H1 (cell line): ENCODE data around the gene MALT1. TPM values are rescaled to one million over a fixed set of nuclear protein-coding genes. Genes with fewer than 3 reads are reported as not detected.
A peak's percentile ranks its signal among the peaks of the same experiment; 100 is the strongest.

Source experiments
- CTCF ChIA-PET: fragments of 300-600 bp; sonication (Branson Sonifier 250); formaldehyde crosslinking; loops from one replicate; lab custom pipeline; 2021; ENCODE audit not compliant: partially characterized antibody; lab: Charles Lee
- POLR2A ChIA-PET: fragments of 300-600 bp; sonication (Branson Sonifier 250); formaldehyde crosslinking; loops from one replicate; lab custom pipeline; 2021; ENCODE audit warnings: inconsistent platforms; ENCODE audit not compliant: partially characterized antibody; lab: Charles Lee
- DNase-seq, 2 experiments: peaks; one replicate each; pipeline versions ENCODE4 v3.0.0 to v3.0.0-alpha.2; 2010 to 2022; ENCODE audit warnings: low spot score in 2 of 2, low read depth in 1 of 2, mixed read lengths in 1 of 2
- FAIRE-seq: peaks from 2 replicates; lab custom pipeline; 2011; peaks lifted over from hg19 to GRCh38; lab: Jason Lieb, UNC
- H2AFZ ChIP-seq: 2 replicates; pipeline ENCODE4 v1.8.1; 2012; ENCODE audit warnings: low read length, inconsistent platforms
- H2AK5ac ChIP-seq: 2 replicates; pipeline ENCODE4 v1.6.1; 2013; ENCODE audit warnings: low read depth, low read length
- H2BK120ac ChIP-seq: replicated peaks from 2 replicates; pipeline ENCODE3; 2013; ENCODE audit warnings: low read depth, low read length, inconsistent platforms
- H2BK12ac ChIP-seq: 2 replicates; pipeline ENCODE4 v1.6.1; 2013; ENCODE audit warnings: low read depth, low read length
- H2BK15ac ChIP-seq: 2 replicates; pipeline ENCODE4 v1.6.1; 2013; ENCODE audit warnings: low read length
- H2BK20ac ChIP-seq: 2 replicates; pipeline ENCODE4 v1.6.1; 2013; ENCODE audit warnings: low read length
- H2BK5ac ChIP-seq: 2 replicates; pipeline ENCODE4 v1.6.1; 2013; ENCODE audit warnings: low read depth, low read length
- H3K14ac ChIP-seq: 2 replicates; pipeline ENCODE4 v1.6.1; 2013; ENCODE audit warnings: inconsistent platforms; ENCODE audit not compliant: insufficient read length
- H3K18ac ChIP-seq: 2 replicates; pipeline ENCODE4 v1.6.1; 2013; ENCODE audit warnings: low read length; ENCODE audit errors: extremely low read depth
- H3K23ac ChIP-seq: 2 replicates; pipeline ENCODE4 v1.6.1; 2013; ENCODE audit warnings: inconsistent platforms; ENCODE audit not compliant: insufficient read length
- H3K23me2 ChIP-seq: 2 replicates; pipeline ENCODE4 v1.6.1; 2013; ENCODE audit warnings: low read depth, low read length
- H3K27ac ChIP-seq: 2 replicates; pipeline ENCODE4 v1.6.1; 2011; ENCODE audit warnings: low read depth, low read length, inconsistent platforms
- H3K27me3 ChIP-seq, 4 experiments: replicated peaks in 1 of 4; 1 replicate in 1 of 4; 2 replicates in 3 of 4; pipeline versions ENCODE4 v1.6.1 to v1.8.1; 2011 to 2013; ENCODE audit warnings: low read length in 3 of 4, mild to moderate bottlenecking in 3 of 4, inconsistent platforms in 2 of 4, mixed read lengths in 2 of 4, moderate library complexity in 1 of 4; ENCODE audit not compliant: control insufficient read depth in 3 of 4, insufficient read depth in 3 of 4; ENCODE audit errors: extremely low read depth in 1 of 4
- H3K36me3 ChIP-seq, 4 experiments: 2 replicates each; pipeline versions ENCODE4 v1.6.1 to v1.8.1; 2011 to 2013; ENCODE audit warnings: mild to moderate bottlenecking in 4 of 4, low read length in 3 of 4, moderate library complexity in 2 of 4, control low read depth in 1 of 4, inconsistent platforms in 1 of 4; ENCODE audit not compliant: insufficient read depth in 4 of 4, control insufficient read depth in 2 of 4
- H3K4ac ChIP-seq: replicated peaks from 2 replicates; pipeline ENCODE3; 2013; ENCODE audit warnings: low read length, low read depth, mixed read lengths, inconsistent platforms; ENCODE audit not compliant: insufficient read length
- H3K4me1 ChIP-seq, 4 experiments: replicated peaks in 1 of 4; 1 replicate in 1 of 4; 2 replicates in 3 of 4; pipeline versions ENCODE4 v1.6.1 to v1.8.1; 2011 to 2013; ENCODE audit warnings: low read length in 3 of 4, inconsistent platforms in 2 of 4, mixed read lengths in 1 of 4; ENCODE audit not compliant: insufficient read depth in 4 of 4, control insufficient read depth in 3 of 4
- H3K4me2 ChIP-seq, 2 experiments: 2 replicates each; pipeline versions ENCODE4 v1.6.1 to v1.8.1; 2011 to 2013; ENCODE audit warnings: low read depth in 2 of 2, low read length in 2 of 2, control low read depth in 1 of 2, inconsistent platforms in 1 of 2, mild to moderate bottlenecking in 1 of 2; ENCODE audit not compliant: insufficient read depth in 1 of 2
- H3K4me3 ChIP-seq, 4 experiments: fragments of 200-600, 300-600 bp in 1 of 4; sonication (generic), shearing (Covaris generic), sonication (Bioruptor Twin) in 1 of 4; 2 replicates each; pipeline versions ENCODE4 v1.5.1 to v1.8.1; 2011 to 2016; ENCODE audit warnings: low read length in 4 of 4, low read depth in 3 of 4, control low read depth in 2 of 4, inconsistent platforms in 2 of 4, mild to moderate bottlenecking in 2 of 4, mixed read lengths in 1 of 4, moderate library complexity in 1 of 4; ENCODE audit not compliant: insufficient read depth in 2 of 4; ENCODE audit errors: extremely low read depth in 1 of 4
- H3K56ac ChIP-seq: replicated peaks from 2 replicates; pipeline ENCODE3; 2013; ENCODE audit warnings: low read depth, mild to moderate bottlenecking, mixed read lengths, low read length, inconsistent platforms; ENCODE audit not compliant: insufficient read length
- H3K79me1 ChIP-seq: 2 replicates; pipeline ENCODE4 v1.6.1; 2013; ENCODE audit warnings: low read depth, low read length, control low read depth
- H3K79me2 ChIP-seq, 2 experiments: 2 replicates each; pipeline versions ENCODE4 v1.6.1 to v1.8.1; 2012 to 2013; ENCODE audit warnings: low read length in 2 of 2, mild to moderate bottlenecking in 2 of 2, inconsistent platforms in 1 of 2; ENCODE audit not compliant: insufficient read depth in 2 of 2, control insufficient read depth in 1 of 2
- H3K9ac ChIP-seq, 4 experiments: replicated peaks in 1 of 4; 1 replicate in 1 of 4; 2 replicates in 3 of 4; pipeline versions ENCODE4 v1.6.1 to v1.8.1; 2011 to 2013; ENCODE audit warnings: low read depth in 3 of 4, low read length in 3 of 4, control low read depth in 2 of 4, mild to moderate bottlenecking in 2 of 4, moderate library complexity in 2 of 4, inconsistent platforms in 1 of 4; ENCODE audit errors: extremely low read depth in 1 of 4
- H3K9me3 ChIP-seq, 2 experiments: 2 replicates each; pipeline versions ENCODE4 v1.6.1 to v1.8.1; 2012 to 2013; ENCODE audit warnings: mild to moderate bottlenecking in 2 of 2, moderate library complexity in 2 of 2, control low read depth in 1 of 2, inconsistent platforms in 1 of 2, low read depth in 1 of 2, low read length in 1 of 2, mixed read lengths in 1 of 2; ENCODE audit not compliant: insufficient read depth in 2 of 2
- H4K20me1 ChIP-seq, 2 experiments: replicated peaks in 1 of 2; 2 replicates each; pipeline versions ENCODE3 to v1.8.1; 2011 to 2013; ENCODE audit warnings: inconsistent platforms in 2 of 2, low read length in 2 of 2, mild to moderate bottlenecking in 1 of 2; ENCODE audit not compliant: insufficient read depth in 2 of 2, control insufficient read depth in 1 of 2
- H4K5ac ChIP-seq: 2 replicates; pipeline ENCODE4 v1.6.1; 2013; ENCODE audit warnings: low read length, low read depth, mixed read lengths, inconsistent platforms; ENCODE audit not compliant: insufficient read length
- H4K8ac ChIP-seq: 2 replicates; pipeline ENCODE4 v1.8.0; 2013; ENCODE audit warnings: mild to moderate bottlenecking, moderate library complexity, low read length, inconsistent platforms; ENCODE audit not compliant: insufficient read depth; ENCODE audit errors: extremely low read depth
- H4K91ac ChIP-seq: replicated peaks from 2 replicates; pipeline ENCODE3; 2013; ENCODE audit warnings: low read length, mixed read lengths, inconsistent platforms; ENCODE audit not compliant: insufficient read length
- CBX5 ChIP-seq: fragments of 300-800, 300-1000 bp; sonication (generic); IDR thresholded peaks from 2 replicates; pipeline ENCODE4 v1.7.1; 2016; ENCODE audit warnings: antibody characterized with exemption, low read length, low read depth
- CEBPB ChIP-seq: IDR thresholded peaks from 2 replicates; pipeline ENCODE4 v1.6.1; 2012; ENCODE audit warnings: low read depth, low read length
- CTCF ChIP-seq, 3 experiments: IDR thresholded peaks; 1 replicate in 2 of 3; 2 replicates in 1 of 3; pipeline versions ENCODE4 v1.5.1 to v1.6.1; 2011; ENCODE audit warnings: low read length in 3 of 3, mild to moderate bottlenecking in 3 of 3, inconsistent platforms in 2 of 3, low read depth in 1 of 3, moderate library complexity in 1 of 3; ENCODE audit not compliant: insufficient read depth in 1 of 3; ENCODE audit errors: control extremely low read depth in 1 of 3
- EGR1 ChIP-seq: IDR thresholded peaks from 2 replicates; pipeline ENCODE4 v1.6.1; 2011; ENCODE audit warnings: low read depth, low read length, borderline replicate concordance
- NANOG ChIP-seq: IDR thresholded peaks from 2 replicates; pipeline ENCODE4 v1.6.1; 2011; ENCODE audit warnings: low read length, low read depth, mild to moderate bottlenecking, inconsistent platforms; ENCODE audit not compliant: insufficient read depth, poor library complexity, severe bottlenecking
- RAD21 ChIP-seq, 2 experiments: IDR thresholded peaks in 1 of 2; conservative IDR thresholded peaks in 1 of 2; 2 replicates each; pipeline ENCODE4 v1.6.1; 2011; ENCODE audit warnings: low read depth in 2 of 2, low read length in 2 of 2, improper control_type of control experiment in 1 of 2, inconsistent platforms in 1 of 2, mild to moderate bottlenecking in 1 of 2, moderate library complexity in 1 of 2
- ZNF274 ChIP-seq: IDR thresholded peaks from 2 replicates; pipeline ENCODE4 v1.7.0; 2012; ENCODE audit warnings: low read length, borderline replicate concordance; ENCODE audit errors: extremely low read depth
- WGBS, 2 experiments: shearing (Covaris generic) in 1 of 2; methylation state at CpG; one replicate each; pipeline versions ENCODE4 v1.1.6 to v1.1.7; 2013 to 2015; ENCODE audit warnings: low lambda C conversion rate in 2 of 2, mixed read lengths in 2 of 2, inconsistent platforms in 1 of 2, low coverage in 1 of 2, missing lambda C conversion rate in 1 of 2; ENCODE audit not compliant: insufficient replicate concordance in 2 of 2, insufficient coverage in 1 of 2, insufficient read length in 1 of 2; ENCODE audit errors: extremely low coverage in 1 of 2, missing lambda C conversion rate in 1 of 2; 5-methylcytosine and 5-hydroxymethylcytosine counted together
- polyA plus RNA-seq, 7 experiments: library from polyadenylated mRNA; depleted of rRNA in 3 of 7; stranded (reverse) in 5 of 7; unstranded in 2 of 7; fragments of >200 nt in 5 of 7; fragments of 200-250 nt in 2 of 7; gene quantifications; 1 replicate in 5 of 7; 2 replicates in 1 of 7; 4 replicates in 1 of 7; pipeline versions ENCODE4 v1.2.1 to v1.2.3, GENCODE V29; 2011 to 2013; ENCODE audit warnings: missing spikeins in 2 of 7, mixed read lengths in 2 of 7
- total RNA-seq: library from RNA; stranded (reverse); fragmentation: NEBNext Ultra II Directional; extraction: Animal tissue kit (Norgen Biotek cat#: 25700); gene quantifications from 2 replicates; pipeline ENCODE4 v1.2.1, GENCODE V29; 2021

The MALT1 gene
- total and polyA plus RNA-seq, 2 of the 8 experiments (the other 6 are each of a cell fraction or from before 2014, with no cell fraction given) = 10.7 to 25.9 TPM

DNA sequence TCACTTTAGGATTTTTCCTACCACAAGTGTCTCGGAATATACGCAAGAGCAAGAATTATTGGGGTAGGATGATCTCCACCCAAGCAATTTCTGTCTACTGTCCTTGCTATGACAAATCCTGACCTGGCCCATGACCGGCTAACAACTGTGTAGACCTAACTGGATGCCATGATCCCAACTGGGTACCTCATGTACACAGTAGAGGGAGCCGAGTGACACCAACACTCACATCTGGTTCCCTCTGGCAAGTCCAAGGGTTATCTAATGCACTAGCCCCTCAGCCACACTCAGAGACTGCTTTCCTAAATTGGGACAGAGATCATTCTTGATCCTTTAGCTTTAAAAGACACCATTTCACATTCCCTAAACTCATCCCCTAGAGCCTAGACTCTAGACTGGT lies 132.7 kb downstream of the MALT1 start:
- peak overlapping the region; percentile 66; the same call in 1 of the 2 replicates for H2BK20ac ChIP-seq
- no peak overlapping the region for H3K14ac ChIP-seq
- H3K4me3 ChIP-seq = no peak overlapping the region
- no peaks in the 10 kb centered on the region for H3K23me2 ChIP-seq
- no peak overlapping the region for H4K8ac ChIP-seq
- 91% methylated on average over 4 of the region's 4 CpGs; no CpG with 5 or more reads in 1 of the 2 experiments for WGBS, 2 experiments
- no peak overlapping the region for H2AFZ ChIP-seq
- H3K9me3 ChIP-seq = no peaks in the 10 kb centered on the region
- H3K79me2 ChIP-seq = no peaks in the 10 kb centered on the region
- H3K4me2 ChIP-seq = no peak overlapping the region
- peak overlapping the region; percentile 72 for H4K91ac ChIP-seq
- FAIRE-seq (no peak), DNase-seq (no peak)
- H3K9ac ChIP-seq = no peak overlapping the region
- H3K79me1 ChIP-seq = no peaks in the 10 kb centered on the region
- no peak overlapping the region for H4K5ac ChIP-seq
- H2AK5ac ChIP-seq = 0 out of 2 replicates have a peak overlapping the region, but pooled peaks have one; percentile 68
- no peaks in the 10 kb centered on the region for H4K20me1 ChIP-seq
- no peak overlapping the region for H3K23ac ChIP-seq
- H2BK15ac ChIP-seq = peak overlapping the region; percentile 20; the same call in 1 of the 2 replicates
- ChIA-PET POLR2A (no interaction called here), CTCF (interaction anchor here (1.8 to 2.0 kb wide), 4 partner anchors 22 to 78 kb away, joined by 4 to 7 read pairs (median 6); no protein-coding TSS in a partner anchor)
- peak overlapping the region; percentile 13; the same call in 1 of the 2 replicates for H2BK12ac ChIP-seq
- no peak overlapping the region for H3K56ac ChIP-seq
- H2BK120ac ChIP-seq = peak overlapping the region; percentile 29
- H2BK5ac ChIP-seq = peak overlapping the region; percentile 55; the same call in 1 of the 2 replicates
- H3K36me3 ChIP-seq = no peaks in the 10 kb centered on the region
- peaks cover 2 to 15% (median 8%) of the 10 kb centered on the region in 4 experiments; a peak in 6 of 7 replicates for H3K4me1 ChIP-seq
- no peak for TF ChIP-seq CEBPB
- TF ChIP-seq CTCF (IDR thresholded peaks at IDR 0.05; ENCODE audit: control extremely low read depth in 1 of 3, insufficient read depth in 1 of 3, low read depth in 1 of 3, low read length in 3 of 3) = peak in 1 of 3 experiments; percentile 7; a peak in 1 of 4 replicates
- TF ChIP-seq CBX5 = no peak
- no peak for TF ChIP-seq ZNF274
- TF ChIP-seq RAD21 (IDR thresholded peaks at IDR 0.05 in 1 of 2, conservative IDR thresholded peaks at IDR 0.05 in 1 of 2; ENCODE audit: low read depth in 2 of 2, low read length in 2 of 2) = peak; percentile 28 to 51; a peak in 3 of 4 replicates
- no peak for TF ChIP-seq EGR1
- no peak for TF ChIP-seq NANOG
- H3K18ac ChIP-seq = no peak overlapping the region
- no peaks in the 10 kb centered on the region for H3K27me3 ChIP-seq
- H3K27ac ChIP-seq = no peak overlapping the region
- no peak overlapping the region for H3K4ac ChIP-seq
